Right cardiac atrium (tissue), 5 donors: ENCODE results near the gene FOXE3. TPM values are rescaled to one million over a fixed set of nuclear protein-coding genes. Genes with fewer than 3 reads are reported as not detected.

ENCODE experiments used
- ATAC-seq, 2 donors: fragments of 200-7000 bp; cut with Tn5 transposase; one replicate each; pipeline versions ENCODE4 v1.8.0 to v1.9.1; 2020; ENCODE audit warnings: moderate library complexity in 2 of 2, mild to moderate bottlenecking in 1 of 2
- DNase-seq, 3 donors: peaks; one replicate each; pipeline ENCODE4 v3.0.0-alpha.2; 2020
- H3K27ac ChIP-seq: one replicate; pipeline ENCODE4 v1.5.1; 2013; ENCODE audit warnings: mild to moderate bottlenecking, low read length, control low read depth, moderate library complexity
- H3K27me3 ChIP-seq: one replicate; pipeline ENCODE4 v1.6.1; 2013; ENCODE audit not compliant: control insufficient read depth, insufficient read depth
- H3K4me1 ChIP-seq: one replicate; pipeline ENCODE4 v1.6.1; 2013; ENCODE audit warnings: low read length; ENCODE audit not compliant: control insufficient read depth, insufficient read depth
- H3K4me3 ChIP-seq: one replicate; pipeline ENCODE4 v1.5.1; 2013; ENCODE audit warnings: low read length, control low read depth
- H3K9me3 ChIP-seq: one replicate; pipeline ENCODE4 v1.6.1; 2013; ENCODE audit warnings: low read length; ENCODE audit not compliant: control insufficient read depth
- WGBS: extraction: QIAGEN DNeasy Blood & Tissue Kit; methylation state at CpG from one replicate; pipeline ENCODE4 v1.1.7; 2013; 5-methylcytosine and 5-hydroxymethylcytosine counted together
- intact Hi-C, 4 donors: fragments of 100-400 bp; cut with DNase I; formaldehyde crosslinking; loops; one replicate each; pipeline versions ENCODE4 v1.11.0 to v1.14.0; 2022 to 2023
- polyA plus RNA-seq: library from polyadenylated mRNA; stranded (reverse); fragments of 200-250 nt; gene quantifications from one replicate; pipeline ENCODE4 v1.2.3, GENCODE V29; 2013
- total RNA-seq, 4 donors: library from RNA; stranded (reverse); fragmentation: NEBNext Ultra II Directional; extraction: Animal tissue kit (Norgen Biotek cat#: 25700); gene quantifications; one replicate each; pipeline ENCODE4 v1.2.1, GENCODE V29; 2021
- donor health status: healthy with polysubstance abuse.
- donor health status: DM: no; HTN: yes; CAD: no.
- donor health status: DM: no; HTN: no; CAD: no.
- donor health status: DM: no; HTN: yes; CAD: no; lungs with severe emphysema.
- donor health status: DM: yes; HTN: yes; CAD: no.

The FOXE3 gene
- total and polyA plus RNA-seq, 5 donors, result not detected

DNA sequence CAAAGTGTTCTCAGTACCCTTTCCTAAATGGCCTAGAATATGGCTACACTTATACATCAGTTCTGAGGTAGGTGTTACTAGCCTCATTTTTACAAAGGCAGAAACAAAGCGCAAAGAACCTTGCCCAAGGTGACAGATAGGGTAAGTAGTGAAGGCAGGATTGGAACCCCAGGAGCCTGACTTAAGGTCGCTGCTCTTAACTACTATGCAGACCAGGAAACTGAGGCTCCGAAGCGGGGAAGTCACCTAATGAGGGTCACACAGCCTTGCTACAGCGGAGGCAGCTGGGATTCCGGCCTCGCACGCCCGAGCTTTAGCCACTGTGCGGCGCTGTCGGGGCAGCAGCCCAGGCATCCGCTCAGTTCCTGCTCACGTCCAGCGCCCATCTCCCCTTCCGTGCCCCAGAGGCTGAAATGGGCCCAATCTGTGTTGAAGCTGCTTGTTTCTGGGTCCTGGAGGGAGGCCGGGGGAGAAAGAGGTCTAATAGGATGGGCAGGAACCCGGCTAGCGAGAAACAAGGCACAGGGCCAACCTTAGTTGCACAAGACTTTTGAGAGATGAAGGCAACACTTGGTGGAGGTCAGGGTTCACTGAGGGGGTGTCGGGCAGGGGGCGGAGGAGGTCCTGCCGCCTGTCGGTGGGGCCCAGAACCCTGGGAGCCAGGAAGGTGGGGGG lies 20.4 kb downstream of the FOXE3 start:
- intact Hi-C loops, result loop anchor here in 3 of 4 donors (5.0 to 10.0 kb wide), 4 partner anchors 252 to 291 kb away; no protein-coding TSS in a partner anchor
- DNase-seq, result peak; percentile 73 to 89 (median 88)
- peak overlapping the region; percentile 84 for H3K4me3 ChIP-seq
- 5% methylated on average over 23 of the region's 23 CpGs for WGBS
- no peaks in the 10 kb centered on the region for H3K9me3 ChIP-seq
- H3K27ac ChIP-seq, result no peak overlapping the region
- peak; percentile 13 to 41 for ATAC-seq
- H3K4me1 ChIP-seq, result no peaks in the 10 kb centered on the region
- no peaks in the 10 kb centered on the region for H3K27me3 ChIP-seq

DNA sequence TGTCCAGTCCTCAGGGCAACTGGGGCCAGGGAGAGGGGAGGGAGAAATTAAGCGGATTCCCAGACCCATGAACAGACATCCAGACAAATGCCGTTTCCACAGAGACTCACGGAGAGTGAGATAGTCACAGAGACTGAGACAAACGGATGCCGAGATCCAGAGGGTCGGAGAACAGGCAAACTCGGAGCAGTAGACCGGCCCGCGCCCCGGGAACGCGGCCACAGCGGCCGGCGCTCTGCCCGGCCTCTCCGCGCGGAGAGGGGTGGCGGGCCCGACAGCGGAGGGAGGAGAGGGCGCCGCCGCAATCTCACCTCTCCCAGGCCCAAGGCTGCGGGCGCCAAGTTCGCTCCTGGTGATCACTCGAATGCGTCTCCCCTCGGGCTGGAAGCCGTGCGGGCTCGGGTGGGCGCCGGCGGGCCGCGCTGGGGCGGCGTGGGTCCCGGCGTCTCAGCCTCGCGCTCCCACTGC lies 20.9 kb downstream of the FOXE3 start:
- no peak for ATAC-seq
- H3K27me3 ChIP-seq, result peaks cover 3% of the 10 kb centered on the region

DNA sequence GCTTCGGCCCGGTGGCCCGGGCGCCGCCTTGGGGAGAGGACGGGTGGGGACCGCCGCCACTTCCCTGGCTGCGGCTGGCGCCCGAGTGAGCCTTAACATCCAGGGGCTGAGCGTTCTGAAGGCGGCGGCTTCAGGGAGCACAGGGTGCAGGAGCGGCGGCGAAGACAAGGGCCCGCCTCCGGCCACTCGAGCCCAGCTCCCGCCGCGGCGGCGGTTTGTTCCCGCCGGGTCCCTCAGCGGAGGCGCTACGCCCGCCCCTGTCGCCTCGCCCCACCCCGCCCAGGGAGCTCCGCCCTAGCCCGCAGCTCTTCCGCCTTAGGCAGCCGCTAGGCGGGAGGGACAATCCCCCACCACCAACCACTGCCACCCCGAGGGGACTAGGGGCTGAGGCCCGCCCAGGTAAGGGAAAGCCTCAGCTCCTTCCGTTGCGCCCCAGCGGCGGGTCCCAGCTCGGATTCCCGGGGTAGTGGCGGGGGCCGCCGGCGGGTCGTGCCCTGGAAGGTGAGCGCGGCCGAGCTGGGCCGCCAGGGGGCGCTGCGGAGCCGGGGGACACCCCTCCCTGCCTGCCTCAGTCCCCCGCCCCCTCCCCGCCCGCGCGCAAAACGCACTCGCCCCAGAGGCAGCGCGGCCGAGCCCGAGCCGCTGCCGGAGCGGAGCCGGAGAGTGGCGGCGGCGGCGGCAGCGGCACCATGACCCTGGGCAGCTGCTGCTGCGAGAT lies 21.5 kb downstream of the FOXE3 start, which contains the start of gene FOXD2:
FOXD2 (plus strand) TSS at position 598 of the 718 bp plus-strand sequence; CDS start at position 690, 92 bp downstream.
- under 1% methylated on average over 80 of the region's 80 CpGs for WGBS
- Histone ChIP-seq H3K4me3 (peak within 1 kb of the TSS; percentile 84), H3K27me3 (peaks cover 3% of the 10 kb centered on the region), H3K9me3 (no peaks in the 10 kb centered on the region), H3K27ac (no peak within 1 kb of the TSS), H3K4me1 (no peaks in the 10 kb centered on the region)
- intact Hi-C loops, result loop anchor here in 3 of 4 donors (5.0 to 10.0 kb wide), 4 partner anchors 253 to 290 kb away; no protein-coding TSS in a partner anchor
- peak; percentile 95 for ATAC-seq
- peak; percentile 86 to 94 (median 93) for DNase-seq

More for the DNA sequence above, 20.9 kb downstream of the FOXE3 start:
- no peaks in the 10 kb centered on the region for H3K9me3 ChIP-seq
- WGBS, result 1% methylated on average over 46 of the region's 46 CpGs
- H3K4me1 ChIP-seq, result no peaks in the 10 kb centered on the region
- peak; percentile 24 to 69 (median 64) for DNase-seq
- H3K27ac ChIP-seq, result no peak overlapping the region
- H3K4me3 ChIP-seq, result peak overlapping the region; percentile 84
- intact Hi-C loops, result loop anchor here in 3 of 4 donors (5.0 to 10.0 kb wide), 4 partner anchors 252 to 290 kb away; no protein-coding TSS in a partner anchor

DNA sequence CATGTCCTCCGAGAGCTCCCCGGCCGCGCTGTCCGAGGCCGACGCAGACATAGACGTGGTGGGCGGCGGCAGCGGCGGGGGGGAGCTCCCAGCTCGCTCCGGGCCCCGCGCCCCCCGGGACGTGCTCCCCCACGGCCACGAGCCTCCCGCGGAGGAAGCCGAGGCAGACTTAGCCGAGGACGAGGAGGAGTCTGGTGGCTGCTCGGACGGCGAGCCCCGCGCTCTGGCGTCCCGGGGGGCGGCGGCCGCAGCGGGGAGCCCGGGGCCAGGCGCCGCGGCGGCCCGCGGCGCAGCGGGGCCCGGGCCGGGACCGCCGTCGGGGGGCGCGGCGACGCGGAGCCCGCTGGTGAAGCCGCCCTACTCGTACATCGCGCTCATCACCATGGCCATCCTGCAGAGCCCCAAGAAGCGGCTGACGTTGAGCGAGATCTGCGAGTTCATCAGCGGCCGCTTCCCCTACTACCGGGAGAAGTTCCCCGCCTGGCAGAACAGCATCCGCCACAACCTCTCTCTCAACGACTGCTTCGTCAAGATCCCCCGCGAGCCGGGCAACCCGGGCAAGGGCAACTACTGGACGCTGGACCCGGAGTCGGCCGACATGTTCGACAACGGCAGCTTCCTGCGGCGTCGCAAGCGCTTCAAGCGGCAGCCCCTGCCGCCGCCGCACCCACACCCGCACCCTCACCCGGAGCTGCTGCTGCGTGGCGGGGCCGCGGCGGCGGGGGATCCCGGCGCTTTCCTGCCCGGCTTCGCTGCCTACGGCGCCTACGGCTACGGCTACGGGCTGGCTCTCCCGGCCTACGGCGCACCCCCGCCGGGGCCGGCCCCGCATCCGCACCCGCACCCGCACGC lies 22.3 kb downstream of the FOXE3 start:
- Histone ChIP-seq H3K4me1 (no peaks in the 10 kb centered on the region), H3K27ac (no peak overlapping the region), H3K4me3 (peak overlapping the region; percentile 84), H3K27me3 (peaks cover 3% of the 10 kb centered on the region), H3K9me3 (no peaks in the 10 kb centered on the region)
- ATAC-seq (no peak), DNase-seq (peak; percentile 18 to 64 (median 54))
- 2% methylated on average over 117 of the region's 117 CpGs for WGBS
- intact Hi-C loops, result loop anchor here in 3 of 4 donors (5.0 to 10.0 kb wide), 4 partner anchors 254 to 289 kb away; no protein-coding TSS in a partner anchor

DNA sequence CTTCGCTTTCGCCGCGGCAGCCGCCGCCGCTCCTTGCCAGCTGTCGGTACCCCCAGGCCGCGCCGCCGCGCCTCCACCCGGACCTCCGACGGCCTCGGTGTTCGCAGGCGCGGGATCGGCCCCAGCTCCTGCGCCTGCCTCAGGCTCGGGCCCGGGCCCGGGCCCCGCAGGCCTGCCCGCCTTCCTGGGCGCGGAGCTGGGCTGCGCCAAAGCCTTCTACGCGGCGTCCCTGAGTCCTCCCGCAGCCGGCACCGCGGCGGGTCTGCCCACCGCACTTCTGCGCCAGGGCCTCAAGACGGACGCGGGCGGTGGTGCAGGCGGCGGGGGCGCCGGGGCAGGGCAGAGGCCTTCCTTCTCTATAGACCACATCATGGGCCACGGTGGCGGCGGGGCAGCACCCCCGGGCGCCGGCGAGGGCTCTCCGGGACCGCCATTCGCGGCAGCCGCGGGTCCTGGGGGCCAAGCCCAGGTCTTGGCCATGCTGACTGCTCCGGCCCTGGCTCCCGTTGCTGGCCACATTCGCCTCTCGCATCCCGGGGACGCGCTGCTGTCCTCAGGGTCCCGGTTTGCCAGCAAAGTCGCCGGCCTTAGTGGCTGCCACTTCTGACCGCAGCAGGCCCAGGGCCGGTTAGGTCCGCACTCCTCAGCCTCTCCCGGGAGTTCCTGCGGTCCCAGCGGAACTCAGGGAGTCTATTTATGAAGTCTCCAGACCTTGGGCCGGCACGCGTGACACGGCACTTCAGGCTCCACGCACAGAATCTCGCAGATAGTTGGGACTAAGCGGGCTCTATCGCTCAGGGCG lies 23.1 kb downstream of the FOXE3 start:
- 13% methylated on average over 86 of the region's 86 CpGs for WGBS
- H3K4me1 ChIP-seq, result no peaks in the 10 kb centered on the region
- no peaks in the 10 kb centered on the region for H3K9me3 ChIP-seq
- intact Hi-C loops, result loop anchor here in 3 of 4 donors (5.0 to 10.0 kb wide), 4 partner anchors 254 to 288 kb away; no protein-coding TSS in a partner anchor
- H3K27ac ChIP-seq, result no peak overlapping the region
- H3K27me3 ChIP-seq, result peaks cover 3% of the 10 kb centered on the region
- DNase-seq (peak in 1 of 3 donors; percentile 59), ATAC-seq (no peak)
- no peak overlapping the region for H3K4me3 ChIP-seq

DNA sequence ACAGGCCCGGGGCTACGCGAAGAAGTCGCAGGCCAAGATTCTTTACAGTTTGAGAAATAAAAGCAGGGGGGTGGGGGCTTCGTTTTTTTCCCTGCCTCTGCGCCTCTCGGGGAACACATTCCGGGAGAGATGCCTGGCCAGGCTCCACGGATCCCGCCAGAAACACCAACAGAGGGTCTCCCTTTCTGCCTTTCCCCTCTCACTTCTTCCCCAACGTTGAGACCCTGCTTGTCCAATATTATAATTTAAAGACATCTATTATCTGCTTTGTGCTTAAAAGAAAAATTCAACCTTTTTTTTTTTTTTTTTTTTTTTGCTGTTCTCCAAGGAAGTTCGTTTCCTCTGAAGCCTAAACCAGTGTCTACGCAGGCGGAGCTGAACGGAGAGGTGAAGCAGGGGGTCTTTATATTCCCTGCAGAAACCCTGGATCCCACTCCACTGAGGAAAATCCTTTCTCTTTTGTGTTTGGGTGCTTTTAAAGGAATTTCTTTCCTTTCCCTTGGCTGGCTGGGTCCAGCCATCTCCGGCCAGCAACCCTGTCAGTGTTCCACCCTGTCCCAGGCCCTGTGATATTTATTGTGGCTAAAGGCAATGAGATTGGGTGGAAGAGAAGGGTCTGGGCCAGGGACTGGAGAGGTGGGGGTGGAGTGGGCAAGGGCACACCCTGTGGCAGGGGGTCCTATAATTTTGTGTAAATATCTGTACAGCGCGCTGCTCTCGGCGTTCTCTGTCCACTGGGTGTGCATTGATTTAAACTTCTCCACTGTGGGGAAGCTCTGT lies 23.9 kb downstream of the FOXE3 start:
- Histone ChIP-seq H3K27ac (no peak overlapping the region), H3K27me3 (peaks cover 3% of the 10 kb centered on the region), H3K4me1 (peaks cover 5% of the 10 kb centered on the region), H3K4me3 (no peak overlapping the region), H3K9me3 (no peaks in the 10 kb centered on the region)
- intact Hi-C loops, result loop anchor here in 3 of 4 donors (5.0 to 10.0 kb wide), 4 partner anchors 255 to 287 kb away; no protein-coding TSS in a partner anchor
- ATAC-seq (no peak), DNase-seq (no peak)
- WGBS, result 66% methylated on average over 20 of the region's 20 CpGs

DNA sequence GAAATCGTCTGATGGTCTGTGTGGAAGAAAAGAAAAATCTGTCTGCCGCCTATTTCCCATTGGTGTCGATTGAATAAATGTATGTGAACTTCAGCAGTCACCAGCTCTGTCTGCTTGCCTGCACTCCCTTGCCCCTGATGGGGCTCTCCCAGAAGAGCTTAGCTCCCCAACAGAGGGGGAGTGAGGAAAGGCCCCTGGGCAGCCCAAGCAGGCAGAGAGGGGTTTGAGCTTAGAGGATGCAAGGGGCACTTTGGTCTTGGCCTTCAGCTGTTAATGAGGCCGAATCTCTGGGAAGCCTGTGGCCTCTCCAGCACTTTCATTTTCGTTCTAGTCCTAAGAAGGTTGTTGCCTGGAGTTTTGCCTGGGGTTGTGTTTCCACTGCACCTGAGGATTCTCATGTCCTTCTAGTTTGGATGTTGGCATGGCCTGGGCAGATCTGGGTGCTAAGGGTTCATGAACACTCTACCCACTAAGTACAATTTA lies 24.6 kb downstream of the FOXE3 start:
- H3K9me3 ChIP-seq, result no peaks in the 10 kb centered on the region
- H3K27me3 ChIP-seq, result peaks cover 3% of the 10 kb centered on the region
- WGBS, result 63% methylated on average over 5 of the region's 5 CpGs

DNA sequence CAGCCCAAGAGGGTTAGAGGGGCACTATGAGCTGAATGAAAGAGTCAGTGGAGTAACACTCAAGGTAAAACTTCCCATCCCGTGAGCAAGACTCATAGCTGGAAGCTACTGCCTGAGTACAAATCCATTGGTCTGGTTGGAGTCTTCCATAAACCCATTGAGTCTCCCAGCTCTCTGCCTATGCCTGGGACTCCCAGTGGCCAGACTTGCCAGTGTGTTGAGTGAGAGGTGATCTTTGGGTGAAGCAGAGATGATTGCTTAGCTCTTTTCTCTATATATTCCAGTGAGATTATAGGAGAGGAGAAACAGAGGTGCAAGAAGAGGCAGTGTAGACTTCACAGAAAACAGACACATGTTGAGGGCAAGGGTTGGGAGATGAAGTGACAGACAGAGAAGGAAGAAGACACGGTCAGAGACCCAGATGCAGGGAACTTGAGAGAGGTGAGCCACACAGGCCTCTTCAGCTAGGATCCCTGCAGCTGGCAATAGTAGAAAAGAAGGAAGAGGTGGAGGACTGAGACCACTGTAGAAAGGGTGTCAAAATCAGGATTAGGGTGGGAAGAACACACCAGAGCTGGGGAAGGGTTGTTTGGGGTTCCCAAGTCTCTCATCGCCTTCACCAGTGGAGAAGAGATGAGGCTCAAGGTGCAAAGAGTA lies 25.5 kb downstream of the FOXE3 start:
- 88% methylated on average over 3 of the region's 3 CpGs for WGBS
- Histone ChIP-seq H3K4me1 (peaks cover 5% of the 10 kb centered on the region), H3K4me3 (no peak overlapping the region), H3K27me3 (peaks cover 3% of the 10 kb centered on the region), H3K27ac (no peak overlapping the region), H3K9me3 (no peaks in the 10 kb centered on the region)
- intact Hi-C loops, result no loop called here
- DNase-seq (no peak), ATAC-seq (no peak)

More for the DNA sequence above, 24.6 kb downstream of the FOXE3 start:
- ATAC-seq (no peak), DNase-seq (no peak)
- intact Hi-C loops, result no loop called here
- Histone ChIP-seq H3K4me1 (peaks cover 5% of the 10 kb centered on the region), H3K27ac (no peak overlapping the region), H3K4me3 (no peak overlapping the region)

DNA sequence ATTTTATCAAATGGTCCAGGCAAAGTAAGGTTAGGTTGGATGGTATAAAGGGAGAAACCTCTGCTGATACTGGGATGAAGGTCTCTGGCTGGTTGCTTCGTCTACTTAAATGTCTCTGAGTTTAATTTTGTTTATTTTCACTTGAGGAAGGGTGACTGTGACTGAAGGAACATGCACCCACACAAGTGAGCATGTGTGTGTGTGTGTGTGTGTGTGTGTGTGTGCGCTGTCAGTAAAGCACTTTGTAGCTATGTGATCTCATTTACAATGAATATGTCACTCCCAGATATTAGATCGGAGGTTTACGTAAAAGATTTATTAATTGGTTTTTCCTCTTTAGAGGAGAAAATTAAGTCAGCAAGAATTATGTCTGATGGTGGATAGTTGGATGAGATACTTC lies 26.1 kb downstream of the FOXE3 start:
- Histone ChIP-seq H3K27me3 (peaks cover 3% of the 10 kb centered on the region), H3K4me3 (no peak overlapping the region), H3K27ac (no peak overlapping the region), H3K4me1 (peaks cover 5% of the 10 kb centered on the region), H3K9me3 (no peaks in the 10 kb centered on the region)
- no peak for ATAC-seq
- WGBS, result 80% methylated on average over 4 of the region's 4 CpGs
- no peak for DNase-seq
- intact Hi-C loops, result no loop called here
